LNCAP (cell line): ENCODE measurements around the gene MEST.

Experiments used
- TF ChIP-seq, protein P1 (sequence below): fragments of 450-650 bp; IDR thresholded peaks from 2 replicates; pipeline ENCODE4 v1.5.1; 2017; ENCODE audit warnings: mild to moderate bottlenecking

The MEST gene

DNA sequence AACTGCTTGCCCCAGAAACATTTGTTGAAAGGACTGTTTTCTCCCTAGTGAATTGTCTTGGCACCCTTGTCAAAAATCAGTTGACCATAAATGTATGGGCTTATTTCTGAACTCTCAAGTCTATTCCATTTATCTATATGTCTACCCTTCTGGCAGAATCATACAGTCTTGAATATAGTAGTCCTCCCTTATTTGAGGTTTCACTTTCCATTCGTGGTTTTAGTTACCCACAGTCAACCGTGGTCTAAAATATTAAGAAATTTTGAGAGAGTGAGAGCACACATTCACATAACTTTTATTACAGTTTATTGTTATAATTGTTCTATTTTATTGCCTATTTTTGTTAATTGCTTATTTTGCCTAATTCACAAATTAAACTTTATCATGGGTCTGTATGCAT is 33.6 kb upstream of the MEST start:
- TF ChIP-seq, protein P1, sequence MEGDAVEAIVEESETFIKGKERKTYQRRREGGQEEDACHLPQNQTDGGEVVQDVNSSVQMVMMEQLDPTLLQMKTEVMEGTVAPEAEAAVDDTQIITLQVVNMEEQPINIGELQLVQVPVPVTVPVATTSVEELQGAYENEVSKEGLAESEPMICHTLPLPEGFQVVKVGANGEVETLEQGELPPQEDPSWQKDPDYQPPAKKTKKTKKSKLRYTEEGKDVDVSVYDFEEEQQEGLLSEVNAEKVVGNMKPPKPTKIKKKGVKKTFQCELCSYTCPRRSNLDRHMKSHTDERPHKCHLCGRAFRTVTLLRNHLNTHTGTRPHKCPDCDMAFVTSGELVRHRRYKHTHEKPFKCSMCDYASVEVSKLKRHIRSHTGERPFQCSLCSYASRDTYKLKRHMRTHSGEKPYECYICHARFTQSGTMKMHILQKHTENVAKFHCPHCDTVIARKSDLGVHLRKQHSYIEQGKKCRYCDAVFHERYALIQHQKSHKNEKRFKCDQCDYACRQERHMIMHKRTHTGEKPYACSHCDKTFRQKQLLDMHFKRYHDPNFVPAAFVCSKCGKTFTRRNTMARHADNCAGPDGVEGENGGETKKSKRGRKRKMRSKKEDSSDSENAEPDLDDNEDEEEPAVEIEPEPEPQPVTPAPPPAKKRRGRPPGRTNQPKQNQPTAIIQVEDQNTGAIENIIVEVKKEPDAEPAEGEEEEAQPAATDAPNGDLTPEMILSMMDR = no peak

DNA sequence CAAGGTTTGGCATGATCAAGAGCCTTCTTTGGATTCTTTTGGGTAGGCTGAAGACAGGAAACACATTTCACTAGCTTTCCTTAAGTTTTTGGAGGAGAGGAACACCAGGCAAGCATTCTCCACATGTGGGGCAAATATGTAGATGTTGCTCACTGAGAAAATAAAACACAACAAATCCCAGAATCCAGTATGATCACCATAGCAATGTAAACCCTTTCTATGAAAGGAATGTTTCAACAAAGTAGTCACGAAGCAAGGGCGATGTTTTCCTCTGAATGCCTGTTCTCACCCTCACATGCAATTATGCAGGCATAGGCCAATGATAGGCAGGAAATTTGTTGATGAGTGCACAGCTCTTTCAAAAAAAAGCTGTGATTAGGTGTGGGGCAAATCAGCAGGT is 30.6 kb upstream of the MEST start:
- TF ChIP-seq, protein P1 = no peak

DNA sequence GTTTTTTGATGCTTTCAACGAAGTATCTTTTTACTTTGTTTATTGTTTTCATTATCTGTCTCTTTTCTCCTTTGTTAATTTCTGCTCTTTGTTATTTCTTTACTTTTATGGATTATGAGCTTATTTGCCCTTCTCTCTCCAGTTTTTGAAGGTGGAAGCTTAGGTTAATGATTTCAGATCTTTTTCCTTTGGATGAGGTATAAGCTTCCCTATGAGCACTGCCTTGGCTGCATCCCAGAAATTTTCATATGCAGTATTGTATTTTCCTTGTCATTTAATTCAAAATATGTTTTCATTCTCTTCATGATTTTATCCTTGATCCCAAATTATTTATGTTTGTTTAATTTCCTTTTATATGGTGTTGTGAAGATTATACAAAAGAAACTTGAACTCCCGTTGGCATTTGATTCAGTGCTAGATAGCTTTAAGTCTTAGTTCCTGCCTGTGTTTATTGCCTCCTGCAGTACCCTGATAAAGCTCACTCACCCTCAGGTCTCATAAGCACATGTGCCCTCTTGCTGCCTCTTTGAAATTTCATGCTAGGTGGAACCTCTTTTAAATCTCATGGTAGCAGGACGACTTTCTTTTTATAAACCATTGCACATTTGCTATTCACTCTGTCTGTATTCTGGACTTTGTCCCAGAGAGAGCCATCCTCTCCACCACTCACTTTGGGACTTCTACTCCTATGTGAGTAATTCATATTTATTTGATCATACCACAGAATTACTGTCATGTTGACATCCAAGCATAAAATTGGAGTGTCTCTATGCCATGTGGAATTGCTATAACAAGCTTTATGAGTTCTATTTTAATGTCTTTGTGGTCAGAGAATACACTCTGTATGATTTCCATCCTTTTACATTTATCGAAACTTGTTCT is 28.1 kb upstream of the MEST start:
- TF ChIP-seq, protein P1 = no peak

DNA sequence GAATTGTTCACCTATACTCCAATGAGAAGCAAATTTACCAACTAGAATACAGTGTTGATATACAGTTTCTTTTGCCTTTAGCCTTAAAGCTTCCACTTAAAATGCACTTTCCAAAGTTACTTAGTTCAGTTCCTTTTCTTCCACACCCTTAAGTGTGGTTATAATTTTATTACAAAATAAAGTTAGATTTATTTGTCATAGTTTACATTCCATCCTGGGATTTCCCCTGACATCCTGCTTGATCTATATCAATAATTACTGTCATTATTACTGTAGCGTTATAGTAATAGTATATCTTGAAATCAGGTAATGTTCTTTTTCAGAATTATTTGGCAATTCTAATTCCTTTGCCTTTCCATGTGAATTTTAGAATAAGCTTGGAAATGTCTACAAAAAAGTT is 23.3 kb upstream of the MEST start:
- TF ChIP-seq, protein P1 = no peak

DNA sequence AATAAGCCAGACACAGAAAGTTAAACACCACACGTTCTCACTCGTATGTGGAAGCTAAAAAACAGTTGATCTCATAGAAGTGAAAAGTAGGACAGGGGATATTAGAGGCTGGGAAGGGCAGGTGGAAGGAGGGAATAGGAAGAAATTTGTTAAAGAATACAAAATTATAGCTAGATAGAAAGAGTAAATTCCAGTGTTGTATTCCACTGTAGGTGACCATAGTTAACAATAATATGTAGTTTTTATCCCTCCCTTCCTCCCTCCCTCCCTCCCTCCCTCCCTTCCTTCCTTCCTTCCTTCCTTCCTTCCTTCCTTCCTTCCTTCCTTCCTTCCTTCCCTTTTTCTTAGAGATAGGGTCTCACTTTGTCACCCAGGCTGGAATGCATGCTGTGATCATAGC is 19.9 kb upstream of the MEST start:
- TF ChIP-seq, protein P1 = no peak

DNA sequence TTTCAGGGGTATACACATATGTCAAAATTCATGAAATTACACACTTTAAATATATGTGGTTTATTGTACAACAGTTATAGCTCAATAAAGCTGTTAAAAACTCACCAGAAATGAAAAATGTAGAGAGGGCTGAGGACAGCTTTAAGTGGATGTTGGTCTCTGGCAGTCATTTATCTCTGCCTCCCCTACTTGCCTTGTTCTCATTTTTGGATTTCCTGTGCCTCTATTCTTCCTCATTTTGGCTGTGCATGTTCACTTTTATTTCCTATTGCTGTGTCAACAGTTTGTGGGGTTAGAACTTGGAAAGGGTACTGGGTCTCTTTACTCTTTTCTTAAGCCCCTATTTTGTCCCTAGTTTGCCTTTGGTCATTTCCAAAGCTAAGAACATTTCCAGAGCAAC is 18.6 kb upstream of the MEST start:
- TF ChIP-seq, protein P1 = no peak

DNA sequence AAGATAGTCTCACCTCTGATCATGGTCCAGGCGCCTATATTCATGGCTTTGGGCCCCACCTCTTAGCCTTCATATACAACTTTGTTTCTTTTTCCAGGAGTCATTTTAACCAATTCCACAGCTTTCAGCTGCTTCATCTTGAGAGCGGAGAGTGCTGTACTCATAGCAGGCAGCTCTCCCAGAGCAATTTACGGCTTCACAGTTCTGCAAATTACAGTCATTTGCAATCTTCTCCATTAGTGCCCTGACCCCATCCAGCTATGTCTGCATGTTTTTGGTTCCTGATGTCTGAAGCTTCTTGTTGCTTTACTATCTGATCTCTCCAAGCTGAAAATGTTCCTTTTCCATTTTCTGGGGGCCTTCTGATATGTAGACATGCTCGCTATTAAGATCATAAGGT is 18.0 kb upstream of the MEST start:
- TF ChIP-seq, protein P1 = no peak
